CD14-positive monocyte (primary cell): ENCODE results near the gene MNX1. TPM values are rescaled to one million over a fixed set of nuclear protein-coding genes. Genes with fewer than 3 reads are reported as not detected.

Source experiments
- DNase-seq, 3 donors: peaks; one replicate each; pipeline ENCODE4 v3.0.0-alpha.2; 2011 to 2022
- H2AFZ ChIP-seq: 2 replicates; pipeline ENCODE4 v1.6.0; 2012; ENCODE audit warnings: mild to moderate bottlenecking, low read depth, low read length, inconsistent platforms; ENCODE audit not compliant: insufficient read depth, poor library complexity, severe bottlenecking
- H3K27ac ChIP-seq, 2 donors: 1 replicate in 1 of 2; 2 replicates in 1 of 2; pipeline ENCODE4 v1.5.1; 2012 to 2013; ENCODE audit warnings: low read length in 2 of 2, control low read depth in 1 of 2, inconsistent platforms in 1 of 2, low read depth in 1 of 2, mild to moderate bottlenecking in 1 of 2
- H3K27me3 ChIP-seq, 2 donors: one replicate each; pipeline versions ENCODE4 v1.6.0 to v1.6.1; 2011 to 2013; ENCODE audit warnings: low read length in 2 of 2; ENCODE audit not compliant: control insufficient read depth in 2 of 2, insufficient read depth in 2 of 2
- H3K36me3 ChIP-seq, 2 donors: replicated peaks in 1 of 2; 1 replicate in 1 of 2; 2 replicates in 1 of 2; pipeline versions ENCODE4 v1.5.1 to v1.6.1; 2012 to 2013; ENCODE audit warnings: low read length in 2 of 2, control low read depth in 1 of 2, inconsistent platforms in 1 of 2, mild to moderate bottlenecking in 1 of 2; ENCODE audit not compliant: insufficient read depth in 2 of 2, control insufficient read depth in 1 of 2
- H3K4me1 ChIP-seq, 2 donors: 1 replicate in 1 of 2; 2 replicates in 1 of 2; pipeline versions ENCODE4 v1.5.1 to v1.6.1; 2012 to 2013; ENCODE audit warnings: low read length in 2 of 2, control low read depth in 1 of 2, inconsistent platforms in 1 of 2, mild to moderate bottlenecking in 1 of 2, moderate library complexity in 1 of 2; ENCODE audit not compliant: insufficient read depth in 2 of 2, control insufficient read depth in 1 of 2
- H3K4me2 ChIP-seq: replicated peaks from 2 replicates; pipeline ENCODE3; 2012; ENCODE audit warnings: low read length, moderate library complexity, mild to moderate bottlenecking; ENCODE audit not compliant: poor library complexity, severe bottlenecking; ENCODE audit errors: extremely low read depth
- H3K4me3 ChIP-seq, 3 experiments: fragments of 200-600 bp in 1 of 3; sonication (generic) in 1 of 3; replicated peaks in 1 of 3; 1 replicate in 2 of 3; 2 replicates in 1 of 3; pipeline ENCODE4 v1.5.1; 2011 to 2013; ENCODE audit warnings: low read length in 3 of 3, mild to moderate bottlenecking in 3 of 3, control low read depth in 2 of 3, low read depth in 2 of 3, inconsistent platforms in 1 of 3, moderate library complexity in 1 of 3
- H3K79me2 ChIP-seq: 2 replicates; pipeline ENCODE4 v1.6.0; 2012; ENCODE audit warnings: mild to moderate bottlenecking, control low read depth, inconsistent platforms, low read length, moderate library complexity; ENCODE audit not compliant: insufficient read depth
- H3K9ac ChIP-seq: 2 replicates; pipeline ENCODE4 v1.6.0; 2017; ENCODE audit warnings: low read length, mild to moderate bottlenecking; ENCODE audit not compliant: insufficient read depth, poor library complexity, severe bottlenecking
- H3K9me3 ChIP-seq, 2 donors: replicated peaks in 1 of 2; 1 replicate in 1 of 2; 2 replicates in 1 of 2; pipeline versions ENCODE4 v1.5.1 to v1.6.1; 2012 to 2013; ENCODE audit warnings: low read length in 2 of 2, control low read depth in 1 of 2; ENCODE audit not compliant: control insufficient read depth in 1 of 2, insufficient read depth in 1 of 2
- H4K20me1 ChIP-seq: 2 replicates; pipeline ENCODE4 v1.6.0; 2012; ENCODE audit warnings: mild to moderate bottlenecking, low read length, control low read depth, moderate library complexity; ENCODE audit not compliant: insufficient read depth
- H3K27ac Mint-ChIP-seq, 7 donors: one replicate each; pipeline ENCODE4 v1.8.0; 2020; ENCODE audit warnings: mild to moderate bottlenecking in 7 of 7, mixed read lengths in 7 of 7, moderate library complexity in 6 of 7, inconsistent platforms in 2 of 7
- H3K27me3 Mint-ChIP-seq, 3 donors: one replicate each; pipeline ENCODE4 v1.8.0; 2021 to 2022; ENCODE audit warnings: low read depth in 3 of 3, mild to moderate bottlenecking in 3 of 3, mixed read lengths in 3 of 3, moderate library complexity in 3 of 3, inconsistent platforms in 1 of 3
- H3K36me3 Mint-ChIP-seq, 2 donors: one replicate each; pipeline ENCODE4 v1.8.0; 2020; ENCODE audit warnings: mixed read lengths in 2 of 2, inconsistent platforms in 1 of 2, mild to moderate bottlenecking in 1 of 2
- H3K4me1 Mint-ChIP-seq: one replicate; pipeline ENCODE4 v1.8.0; 2020; ENCODE audit warnings: mild to moderate bottlenecking, mixed read lengths
- H3K4me3 Mint-ChIP-seq, 2 donors: one replicate each; pipeline ENCODE4 v1.8.0; 2020; ENCODE audit warnings: mild to moderate bottlenecking in 2 of 2, mixed read lengths in 2 of 2, moderate library complexity in 1 of 2
- H3K9me3 Mint-ChIP-seq, 7 donors: one replicate each; pipeline ENCODE4 v1.8.0; 2020 to 2022; ENCODE audit warnings: mixed read lengths in 7 of 7, mild to moderate bottlenecking in 6 of 7, moderate library complexity in 6 of 7, inconsistent platforms in 2 of 7
- CTCF ChIP-seq: fragments of 200-600 bp; IDR thresholded peaks from one replicate; pipeline ENCODE4 v1.8.0; 2022; ENCODE audit warnings: antibody characterized with exemption, mild to moderate bottlenecking
- WGBS: methylation state at CpG from one replicate; pipeline ENCODE4 v1.1.5; 2013; ENCODE audit warnings: missing lambda C conversion rate; ENCODE audit not compliant: insufficient coverage; 5-methylcytosine and 5-hydroxymethylcytosine counted together
- intact Hi-C, 2 donors: fragments of 100-400 bp; cut with micrococcal nuclease; formaldehyde crosslinking; loops; one replicate each; pipeline versions ENCODE4 v1.15.0 to v1.15.1; 2023
- polyA plus RNA-seq, 3 donors: library from polyadenylated mRNA; depleted of rRNA in 1 of 3; unstranded in 2 of 3; stranded (reverse) in 1 of 3; fragments of 300-500 nt in 2 of 3; fragments of >200 nt in 1 of 3; fragmentation: Illumina TruSeq in 2 of 3; gene quantifications; 1 replicate in 2 of 3; 2 replicates in 1 of 3; pipeline ENCODE4 v1.2.3, GENCODE V29; 2012 to 2021

MNX1 gene
- polyA plus RNA-seq, 3 donors = not detected

GRCh38 chr7:157024716-157025115 is 14.3 kb upstream of the MNX1 start:
- no peak overlapping the region for H3K4me2 ChIP-seq
- no peak overlapping the region for H2AFZ ChIP-seq
- Mint-ChIP-seq H3K4me1 (peaks cover 2% of the 10 kb centered on the region), H3K27ac (no peak overlapping the region), H3K36me3 (peaks cover 0 to 3% of the 10 kb centered on the region in 2 donors), H3K9me3 (peaks cover 2 to 13% (median 8%) of the 10 kb centered on the region in 7 donors), H3K4me3 (peak overlapping the region in 1 of 2 donors; percentile 81), H3K27me3 (peaks cover 66 to 94% (median 71%) of the 10 kb centered on the region in 3 donors)
- no peak overlapping the region for H3K4me3 ChIP-seq
- no peaks in the 10 kb centered on the region for H3K79me2 ChIP-seq
- H3K27me3 ChIP-seq = peaks cover 54 to 80% of the 10 kb centered on the region in 2 donors
- H3K9ac ChIP-seq = no peak overlapping the region
- H3K27ac ChIP-seq = no peak overlapping the region
- WGBS = no CpG with 5 or more reads among the region's 3 CpGs
- TF ChIP-seq CTCF = no peak
- H3K4me1 ChIP-seq = no peaks in the 10 kb centered on the region
- H4K20me1 ChIP-seq = no peaks in the 10 kb centered on the region
- no peak for DNase-seq
- peaks cover 0 to 27% of the 10 kb centered on the region in 2 donors for H3K9me3 ChIP-seq
- no peaks in the 10 kb centered on the region for H3K36me3 ChIP-seq
- intact Hi-C loops = no loop called here

GRCh38 chr7:157023589-157023905 is 13.1 kb upstream of the MNX1 start:
- no peak overlapping the region for H3K4me3 ChIP-seq
- no peak overlapping the region for H3K27ac Mint-ChIP-seq
- H3K9ac ChIP-seq = no peak overlapping the region
- peaks cover 0 to 33% of the 10 kb centered on the region in 2 donors for H3K9me3 ChIP-seq
- H3K4me3 Mint-ChIP-seq = peak overlapping the region in 1 of 2 donors; percentile 77
- peaks cover 76 to 98% (median 80%) of the 10 kb centered on the region in 3 donors for H3K27me3 Mint-ChIP-seq
- intact Hi-C loops = no loop called here
- no peak overlapping the region for H2AFZ ChIP-seq
- no peak for TF ChIP-seq CTCF
- no peak overlapping the region for H3K27ac ChIP-seq
- WGBS = 17% methylated on average over 2 of the region's 4 CpGs
- peaks cover 4% of the 10 kb centered on the region for H3K4me1 Mint-ChIP-seq
- no peaks in the 10 kb centered on the region for H3K79me2 ChIP-seq
- H4K20me1 ChIP-seq = no peaks in the 10 kb centered on the region
- H3K9me3 Mint-ChIP-seq = peaks cover 2 to 13% (median 8%) of the 10 kb centered on the region in 7 donors
- H3K4me1 ChIP-seq = no peaks in the 10 kb centered on the region
- H3K36me3 Mint-ChIP-seq = peaks cover 0 to 3% of the 10 kb centered on the region in 2 donors
- peaks cover 60 to 84% of the 10 kb centered on the region in 2 donors for H3K27me3 ChIP-seq
- H3K4me2 ChIP-seq = no peak overlapping the region
- H3K36me3 ChIP-seq = no peaks in the 10 kb centered on the region
- no peak for DNase-seq
